Lung (tissue), 13 donors: ENCODE data around the gene DHTKD1. TPM values are rescaled to one million over a fixed set of nuclear protein-coding genes. Genes with fewer than 3 reads are reported as not detected.
"Not testable (repeated sequence)": the region's sequence is repeated elsewhere in the genome, so short reads cannot be mapped to it uniquely, and the experiment has no call there.

Source experiments
- ATAC-seq: fragments of 200-7000 bp; cut with Tn5 transposase; one replicate; pipeline ENCODE4 v1.9.1; 2020; ENCODE audit warnings: moderate number of reproducible peaks; ENCODE audit not compliant: insufficient read depth, low FRiP score
- DNase-seq, 3 donors: peaks; one replicate each; pipeline ENCODE4 v3.0.0-alpha.2; 2013 to 2017
- H3K27ac ChIP-seq, 2 donors: one replicate each; pipeline ENCODE4 v1.5.1; 2013; ENCODE audit warnings: mild to moderate bottlenecking in 2 of 2, moderate library complexity in 2 of 2, control low read depth in 1 of 2, inconsistent platforms in 1 of 2, low read depth in 1 of 2, low read length in 1 of 2
- H3K27me3 ChIP-seq, 3 donors: one replicate each; pipeline ENCODE4 v1.5.1; 2013; ENCODE audit warnings: low read length in 2 of 3; ENCODE audit not compliant: control insufficient read depth in 3 of 3, insufficient read depth in 3 of 3
- H3K36me3 ChIP-seq, 4 donors: one replicate each; pipeline ENCODE4 v1.5.1; 2013; ENCODE audit warnings: low read length in 4 of 4, mild to moderate bottlenecking in 1 of 4, moderate library complexity in 1 of 4; ENCODE audit not compliant: control insufficient read depth in 4 of 4, insufficient read depth in 4 of 4
- H3K4me1 ChIP-seq, 5 donors: one replicate each; pipeline ENCODE4 v1.5.1; 2013; ENCODE audit warnings: low read length in 5 of 5, mild to moderate bottlenecking in 2 of 5, moderate library complexity in 1 of 5; ENCODE audit not compliant: control insufficient read depth in 5 of 5, insufficient read depth in 5 of 5
- H3K4me3 ChIP-seq: one replicate; pipeline ENCODE4 v1.5.1; 2013; ENCODE audit warnings: mild to moderate bottlenecking, control low read depth, moderate library complexity
- H3K9ac ChIP-seq, 2 donors: one replicate each; pipeline ENCODE4 v1.5.1; 2013; ENCODE audit warnings: low read length in 2 of 2, control low read depth in 1 of 2; ENCODE audit not compliant: insufficient read depth in 1 of 2
- H3K9me3 ChIP-seq, 4 donors: one replicate each; pipeline ENCODE4 v1.5.1; 2013; ENCODE audit warnings: low read length in 3 of 4, mild to moderate bottlenecking in 1 of 4, moderate library complexity in 1 of 4; ENCODE audit not compliant: control insufficient read depth in 4 of 4, insufficient read depth in 3 of 4
- CTCF ChIP-seq: IDR thresholded peaks from 2 replicates; pipeline ENCODE4 v1.5.1; 2012; ENCODE audit warnings: mild to moderate bottlenecking; ENCODE audit errors: control extremely low read depth, extremely low read depth
- WGBS, 2 donors: extraction: QIAGEN DNeasy Blood & Tissue Kit; methylation state at CpG; one replicate each; pipeline ENCODE4 v1.1.7; 2013; 5-methylcytosine and 5-hydroxymethylcytosine counted together
- polyA plus RNA-seq, 2 donors: library from polyadenylated mRNA; stranded (reverse); fragments of 200-250 nt; gene quantifications; one replicate each; pipeline ENCODE4 v1.2.1, GENCODE V29; 2013
- small RNA-seq: library from RNA; depleted of rRNA; stranded (forward); fragments of <200 nt; gene quantifications from one replicate; pipeline ENCODE3, GENCODE V24; 2014; ENCODE audit warnings: low replicate concordance
- total RNA-seq, 2 donors: library from RNA; depleted of rRNA in 1 of 2; stranded (reverse); fragments of >200 nt in 1 of 2; gene quantifications; one replicate each; pipeline ENCODE4 v1.2.1, GENCODE V29; 2014 to 2021
- donor health status: control.
- donor health status: control.
- donor health status: Bipolar disorder and iron deficiency.
- donor health status: healthy.
- donor health status: DM: yes; HTN: yes; CAD: no.

The DHTKD1 gene
- total and polyA plus RNA-seq, 4 donors, result 8.5 to 22.1 (median 13.5) TPM

GRCh38 chr10:12165999-12166775, 97.4 kb downstream of the DHTKD1 start:
- no peak for TF ChIP-seq CTCF
- Histone ChIP-seq H3K36me3 (peaks cover 27 to 46% (median 36%) of the 10 kb centered on the region in 4 donors), H3K4me1 (no peaks in the 10 kb centered on the region), H3K27me3 (no peaks in the 10 kb centered on the region), H3K9me3 (no peaks in the 10 kb centered on the region), H3K4me3 (no peak overlapping the region), H3K9ac (no peak overlapping the region), H3K27ac (no peak overlapping the region)
- 91 to 94% methylated on average over 6 of the region's 6 CpGs for WGBS, 2 donors
- no peak for DNase-seq
- no peak for ATAC-seq

- DNase-seq, H3K27ac ChIP-seq, ATAC-seq, H3K9me3 ChIP-seq, H3K27me3 ChIP-seq, H3K9ac ChIP-seq, H3K4me3 ChIP-seq, H3K4me1 ChIP-seq: not testable (repeated sequence)
- H3K36me3 ChIP-seq, result peaks cover 24 to 41% (median 34%) of the 10 kb centered on the region in 4 donors
- 89 to 97% methylated on average over 6 of the region's 6 CpGs for WGBS, 2 donors
Observed at GRCh38 chr10:12171512-12171911, 102.8 kb downstream of the DHTKD1 start.

Small RNA genes lying within 50 kb of the gene (small RNA-seq; reads per million reads assigned to genes)
- gene MIR548AK (not detected), gene RNU6-88P (not detected)

Other genes with a start within 250 kb of the DHTKD1 start
- 10 to 100 TPM in 1 of 2 donors, 1 to 10 TPM in 1; 8.2 to 23.9 TPM for gene PROSER2, start 245.6 kb upstream of the DHTKD1 start, total RNA-seq
- gene PROSER2, start 245.6 kb upstream of the DHTKD1 start, polyA plus RNA-seq, result 10 to 100 TPM in 1 of 2 donors, 1 to 10 TPM in 1; 9.0 to 11.6 TPM
- 10 to 100 TPM; 15.7 to 36.4 TPM for gene UPF2, start 26.1 kb upstream of the DHTKD1 start, total RNA-seq
- 10 to 100 TPM in 1 of 2 donors, 1 to 10 TPM in 1; 7.4 to 10.9 TPM for gene UPF2, start 26.1 kb upstream of the DHTKD1 start, polyA plus RNA-seq
- gene SEC61A2, start 60.7 kb downstream of the DHTKD1 start, total RNA-seq, result 10 to 100 TPM in 1 of 2 donors, 1 to 10 TPM in 1; 7.9 to 17.5 TPM
- gene SEC61A2, start 60.7 kb downstream of the DHTKD1 start, polyA plus RNA-seq, result 1 to 10 TPM; 2.8 to 4.8 TPM
- gene NUDT5, start 126.9 kb downstream of the DHTKD1 start, total RNA-seq, result 10 to 100 TPM; 40.6 to 50.8 TPM
- 10 to 100 TPM; 51.5 to 54.7 TPM for gene NUDT5, start 126.9 kb downstream of the DHTKD1 start, polyA plus RNA-seq
- gene CDC123, start 127.2 kb downstream of the DHTKD1 start, total RNA-seq, result 10 to 100 TPM; 44.5 to 64.3 TPM
- 10 to 100 TPM; 25.8 to 74.8 TPM for gene CDC123, start 127.2 kb downstream of the DHTKD1 start, polyA plus RNA-seq